Measurements from ENCODE around the gene DMRT3.

DMRT3 gene

GRCh38 chr9:959105-959504, 17.4 kb upstream of the DMRT3 start:
- no peak for DNase-seq (ENCODE audit: insufficient read length)
- TF ChIP-seq POLR2A (IDR thresholded peaks at IDR 0.05; ENCODE audit: low read depth, low read length) = no peak
- no peak for TF ChIP-seq TAF1 (IDR thresholded peaks at IDR 0.05; ENCODE audit: borderline replicate concordance, low read depth, low read length)
- TF ChIP-seq POLR2AphosphoS5 (IDR thresholded peaks at IDR 0.05; ENCODE audit: low read depth, low read length) = no peak
- FAIRE-seq = no peak

GRCh38 chr9:959914-960313, 16.5 kb upstream of the DMRT3 start:
- DNase-seq (ENCODE audit: insufficient read length) (no peak), FAIRE-seq (no peak)
- TF ChIP-seq TAF1 (IDR thresholded peaks at IDR 0.05; ENCODE audit: borderline replicate concordance, low read depth, low read length) (no peak), POLR2AphosphoS5 (IDR thresholded peaks at IDR 0.05; ENCODE audit: low read depth, low read length) (no peak), POLR2A (IDR thresholded peaks at IDR 0.05; ENCODE audit: low read depth, low read length) (no peak)

GRCh38 chr9:962023-962422, 14.4 kb upstream of the DMRT3 start:
- FAIRE-seq (no peak), DNase-seq (ENCODE audit: insufficient read length) (no peak)
- no peak for TF ChIP-seq POLR2A (IDR thresholded peaks at IDR 0.05; ENCODE audit: low read depth, low read length)
- no peak for TF ChIP-seq TAF1 (IDR thresholded peaks at IDR 0.05; ENCODE audit: borderline replicate concordance, low read depth, low read length)
- no peak for TF ChIP-seq POLR2AphosphoS5 (IDR thresholded peaks at IDR 0.05; ENCODE audit: low read depth, low read length)

GRCh38 chr9:965497-965896, 11.0 kb upstream of the DMRT3 start:
- FAIRE-seq = no peak
- TF ChIP-seq POLR2AphosphoS5 (IDR thresholded peaks at IDR 0.05; ENCODE audit: low read depth, low read length) = no peak
- TF ChIP-seq TAF1 (IDR thresholded peaks at IDR 0.05; ENCODE audit: borderline replicate concordance, low read depth, low read length) = no peak
- no peak for TF ChIP-seq POLR2A (IDR thresholded peaks at IDR 0.05; ENCODE audit: low read depth, low read length)

GRCh38 chr9:966870-967269, 9.6 kb upstream of the DMRT3 start:
- TF ChIP-seq TAF1 (IDR thresholded peaks at IDR 0.05; ENCODE audit: borderline replicate concordance, low read depth, low read length) (no peak), POLR2AphosphoS5 (IDR thresholded peaks at IDR 0.05; ENCODE audit: low read depth, low read length) (no peak), POLR2A (IDR thresholded peaks at IDR 0.05; ENCODE audit: low read depth, low read length) (no peak)
- no peak for FAIRE-seq
- DNase-seq (ENCODE audit: insufficient read length) = no peak

More at GRCh38 chr9:965497-965896, 11.0 kb upstream of the DMRT3 start:
- DNase-seq (ENCODE audit: insufficient read length) = no peak

- FAIRE-seq = no peak
- TF ChIP-seq POLR2A (IDR thresholded peaks at IDR 0.05; ENCODE audit: low read depth, low read length) (no peak), TAF1 (IDR thresholded peaks at IDR 0.05; ENCODE audit: borderline replicate concordance, low read depth, low read length) (no peak), POLR2AphosphoS5 (IDR thresholded peaks at IDR 0.05; ENCODE audit: low read depth, low read length) (no peak)
- no peak for DNase-seq (ENCODE audit: insufficient read length)
Observed at GRCh38 chr9:967436-967835, 9.0 kb upstream of the DMRT3 start.

- DNase-seq (ENCODE audit: insufficient read length) = no peak
- TF ChIP-seq TAF1 (IDR thresholded peaks at IDR 0.05; ENCODE audit: borderline replicate concordance, low read depth, low read length) (no peak), POLR2A (IDR thresholded peaks at IDR 0.05; ENCODE audit: low read depth, low read length) (no peak), POLR2AphosphoS5 (IDR thresholded peaks at IDR 0.05; ENCODE audit: low read depth, low read length) (no peak)
- no peak for FAIRE-seq
Observed at GRCh38 chr9:967903-968641, 8.4 kb upstream of the DMRT3 start.

- no peak for FAIRE-seq
- DNase-seq (ENCODE audit: insufficient read length) = no peak
- TF ChIP-seq TAF1 (IDR thresholded peaks at IDR 0.05; ENCODE audit: borderline replicate concordance, low read depth, low read length) (no peak), POLR2AphosphoS5 (IDR thresholded peaks at IDR 0.05; ENCODE audit: low read depth, low read length) (no peak), POLR2A (IDR thresholded peaks at IDR 0.05; ENCODE audit: low read depth, low read length) (no peak)
Observed at GRCh38 chr9:969310-970150, 6.9 kb upstream of the DMRT3 start.

- no peak for FAIRE-seq
- TF ChIP-seq POLR2A (IDR thresholded peaks at IDR 0.05; ENCODE audit: low read depth, low read length) (no peak), POLR2AphosphoS5 (IDR thresholded peaks at IDR 0.05; ENCODE audit: low read depth, low read length) (no peak), TAF1 (IDR thresholded peaks at IDR 0.05; ENCODE audit: borderline replicate concordance, low read depth, low read length) (no peak)
- DNase-seq (ENCODE audit: insufficient read length) = no peak
Observed at GRCh38 chr9:970151-970996, 6.1 kb upstream of the DMRT3 start.

- DNase-seq (ENCODE audit: insufficient read length) (no peak), FAIRE-seq (no peak)
Observed at GRCh38 chr9:971901-972500, 4.5 kb upstream of the DMRT3 start.

More at GRCh38 chr9:971901-972500, 4.5 kb upstream of the DMRT3 start:
- TF ChIP-seq TAF1 (IDR thresholded peaks at IDR 0.05; ENCODE audit: borderline replicate concordance, low read depth, low read length) = no peak
- TF ChIP-seq POLR2A (IDR thresholded peaks at IDR 0.05; ENCODE audit: low read depth, low read length) = no peak
- no peak for TF ChIP-seq POLR2AphosphoS5 (IDR thresholded peaks at IDR 0.05; ENCODE audit: low read depth, low read length)
